GM18508 (cell line): ENCODE measurements around the gene ARFGEF3.
"Not testable (repeated sequence)": the region's sequence is repeated elsewhere in the genome, so short reads cannot be mapped to it uniquely, and the experiment has no call there.

Experiments used
- ATAC-seq: cut with Tn5 transposase; IDR thresholded peaks from one replicate; pipeline ENCODE4 v1.9.1; 2021; ENCODE audit warnings: moderate number of reproducible peaks; ENCODE audit not compliant: insufficient read depth, unreplicated experiment

Gene ARFGEF3, protein sequence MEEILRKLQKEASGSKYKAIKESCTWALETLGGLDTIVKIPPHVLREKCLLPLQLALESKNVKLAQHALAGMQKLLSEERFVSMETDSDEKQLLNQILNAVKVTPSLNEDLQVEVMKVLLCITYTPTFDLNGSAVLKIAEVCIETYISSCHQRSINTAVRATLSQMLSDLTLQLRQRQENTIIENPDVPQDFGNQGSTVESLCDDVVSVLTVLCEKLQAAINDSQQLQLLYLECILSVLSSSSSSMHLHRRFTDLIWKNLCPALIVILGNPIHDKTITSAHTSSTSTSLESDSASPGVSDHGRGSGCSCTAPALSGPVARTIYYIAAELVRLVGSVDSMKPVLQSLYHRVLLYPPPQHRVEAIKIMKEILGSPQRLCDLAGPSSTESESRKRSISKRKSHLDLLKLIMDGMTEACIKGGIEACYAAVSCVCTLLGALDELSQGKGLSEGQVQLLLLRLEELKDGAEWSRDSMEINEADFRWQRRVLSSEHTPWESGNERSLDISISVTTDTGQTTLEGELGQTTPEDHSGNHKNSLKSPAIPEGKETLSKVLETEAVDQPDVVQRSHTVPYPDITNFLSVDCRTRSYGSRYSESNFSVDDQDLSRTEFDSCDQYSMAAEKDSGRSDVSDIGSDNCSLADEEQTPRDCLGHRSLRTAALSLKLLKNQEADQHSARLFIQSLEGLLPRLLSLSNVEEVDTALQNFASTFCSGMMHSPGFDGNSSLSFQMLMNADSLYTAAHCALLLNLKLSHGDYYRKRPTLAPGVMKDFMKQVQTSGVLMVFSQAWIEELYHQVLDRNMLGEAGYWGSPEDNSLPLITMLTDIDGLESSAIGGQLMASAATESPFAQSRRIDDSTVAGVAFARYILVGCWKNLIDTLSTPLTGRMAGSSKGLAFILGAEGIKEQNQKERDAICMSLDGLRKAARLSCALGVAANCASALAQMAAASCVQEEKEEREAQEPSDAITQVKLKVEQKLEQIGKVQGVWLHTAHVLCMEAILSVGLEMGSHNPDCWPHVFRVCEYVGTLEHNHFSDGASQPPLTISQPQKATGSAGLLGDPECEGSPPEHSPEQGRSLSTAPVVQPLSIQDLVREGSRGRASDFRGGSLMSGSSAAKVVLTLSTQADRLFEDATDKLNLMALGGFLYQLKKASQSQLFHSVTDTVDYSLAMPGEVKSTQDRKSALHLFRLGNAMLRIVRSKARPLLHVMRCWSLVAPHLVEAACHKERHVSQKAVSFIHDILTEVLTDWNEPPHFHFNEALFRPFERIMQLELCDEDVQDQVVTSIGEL (N-terminal part only)

DNA sequence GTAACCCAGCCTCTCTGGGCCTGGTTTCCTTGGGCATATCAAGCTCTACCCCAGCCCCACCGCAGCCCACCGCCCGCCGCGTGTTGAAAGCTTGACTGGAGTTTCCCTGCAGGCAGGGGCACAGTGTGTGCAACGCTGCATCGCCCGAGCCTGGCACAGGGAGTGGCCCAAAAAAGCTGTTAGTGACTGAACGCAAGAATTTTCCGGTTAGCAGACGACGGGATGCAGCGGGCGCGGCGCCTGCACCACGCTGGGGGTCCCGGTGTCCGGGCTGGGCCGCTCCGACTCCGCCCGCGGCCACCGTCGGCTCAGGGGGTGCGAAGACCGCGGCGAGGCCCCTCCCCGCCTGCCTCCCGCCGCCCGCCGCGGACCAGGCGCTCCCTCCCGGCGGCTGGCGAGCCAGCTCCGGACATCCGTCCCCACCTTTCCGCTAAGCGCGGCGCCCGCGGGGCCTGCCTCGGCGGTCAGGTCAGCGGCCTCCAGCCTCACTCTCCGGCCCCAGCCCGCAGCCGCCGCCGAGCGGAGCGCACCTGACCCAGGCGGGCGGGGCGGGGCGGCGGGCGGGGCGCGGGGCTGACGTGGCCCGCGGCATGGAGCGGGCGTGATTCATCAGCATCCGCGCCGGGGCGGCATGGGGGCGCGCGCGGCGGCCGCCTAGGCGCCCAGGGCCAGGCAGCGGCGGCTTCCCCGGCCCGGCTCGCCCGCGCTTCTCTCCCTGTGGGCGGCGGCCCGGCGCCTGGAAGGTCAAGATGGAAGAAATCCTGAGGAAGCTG lies at the start of gene ARFGEF3:
Gene ARFGEF3, plus strand, starts transcription at position 602 of the 773 bp plus-strand sequence. Its CDS starts 148 bp downstream, at position 750.
- ATAC-seq: no peak

- ATAC-seq: no peak
Observed at GRCh38 chr6:138113588-138114210, 48.0 kb upstream of the ARFGEF3 start.

GRCh38 chr6:138115201-138115600 lies 46.5 kb upstream of the ARFGEF3 start:
- ATAC-seq: no peak

DNA sequence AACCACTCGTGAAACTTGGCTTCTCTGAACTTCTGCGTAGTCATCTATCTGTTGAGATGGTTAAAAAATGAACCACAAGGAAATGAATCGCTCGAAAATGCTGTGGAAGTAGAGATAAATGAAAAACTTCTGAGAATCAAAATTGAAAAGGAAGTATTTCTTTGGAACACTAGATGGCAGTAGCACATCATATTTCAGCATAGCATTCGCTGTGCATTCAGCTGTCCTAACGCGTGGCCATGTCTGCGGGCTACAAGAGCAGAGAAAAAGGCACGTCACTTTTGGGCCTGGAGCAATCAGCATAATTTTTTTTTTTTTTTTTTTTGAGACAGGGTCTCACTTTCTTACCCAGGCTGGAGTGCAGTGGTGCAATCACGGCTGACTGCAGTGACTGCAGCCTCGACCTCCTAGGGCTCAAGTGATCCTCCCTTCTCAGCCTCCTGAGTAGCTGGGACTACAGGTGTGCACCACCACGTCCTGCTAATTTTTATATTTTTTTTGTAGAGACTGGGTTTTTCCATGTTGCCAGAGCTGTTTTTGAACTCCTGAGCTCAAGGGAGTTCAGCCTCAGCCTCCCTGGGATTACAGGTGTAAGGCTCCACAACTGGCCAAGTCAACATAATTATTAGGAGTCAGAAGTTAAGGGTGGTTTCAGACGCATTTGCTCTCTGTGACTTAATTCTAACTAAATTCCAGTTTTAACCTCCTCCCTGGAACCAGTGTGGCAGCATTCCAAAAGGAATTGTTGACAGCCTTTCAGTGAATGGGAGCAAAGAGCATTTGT lies 45.7 kb upstream of the ARFGEF3 start:
- no peak for ATAC-seq

- ATAC-seq: no peak
Observed at GRCh38 chr6:138116661-138116999, 45.1 kb upstream of the ARFGEF3 start.

- ATAC-seq: no peak
Observed at GRCh38 chr6:138117376-138117914, 44.3 kb upstream of the ARFGEF3 start.

GRCh38 chr6:138119229-138119628 lies 42.5 kb upstream of the ARFGEF3 start:
- not testable (repeated sequence) for ATAC-seq

DNA sequence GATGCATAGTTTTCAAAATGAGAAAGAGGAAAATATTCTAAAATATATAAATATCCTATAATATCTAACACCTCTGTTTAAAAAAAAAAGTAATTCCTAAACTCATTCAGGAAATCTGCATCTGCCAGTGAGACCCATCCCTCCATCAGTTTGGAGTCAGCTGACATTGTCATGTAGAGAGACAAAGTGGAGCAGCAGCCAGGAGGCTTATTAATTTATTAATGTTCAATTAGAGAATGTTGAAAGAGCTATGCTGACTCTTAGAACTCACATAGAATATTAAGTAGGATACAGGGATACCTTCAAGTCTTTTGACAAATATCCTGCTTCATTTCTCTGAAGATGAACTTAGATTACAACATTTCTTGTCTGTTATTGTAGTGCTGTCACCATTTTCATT lies 41.8 kb upstream of the ARFGEF3 start:
- no peak for ATAC-seq

GRCh38 chr6:138124096-138124495 lies 37.6 kb upstream of the ARFGEF3 start:
- ATAC-seq: no peak

- no peak for ATAC-seq
Observed at GRCh38 chr6:138128096-138128495, 33.6 kb upstream of the ARFGEF3 start.

DNA sequence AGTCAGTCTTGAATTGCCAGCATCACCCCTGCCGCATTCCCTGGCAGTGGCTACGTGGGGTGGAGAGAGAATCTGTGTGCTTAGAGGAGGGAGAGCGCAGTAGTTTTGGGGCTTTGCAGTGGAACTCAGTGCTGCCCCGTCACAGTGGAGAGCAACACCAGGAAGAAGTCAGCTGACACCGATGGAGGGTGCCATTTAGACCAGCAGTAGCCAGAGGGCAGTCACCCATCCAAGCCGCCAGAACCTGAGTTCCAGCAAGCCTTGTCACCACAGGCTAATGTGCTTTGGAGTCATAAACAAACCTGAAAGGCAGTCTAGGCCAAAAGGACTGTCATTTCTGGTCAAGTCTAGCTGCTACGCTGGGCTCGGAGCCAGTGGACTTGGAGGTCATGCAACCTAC lies 32.5 kb upstream of the ARFGEF3 start:
- no peak for ATAC-seq

GRCh38 chr6:138142806-138143205 lies 18.9 kb upstream of the ARFGEF3 start:
- no peak for ATAC-seq

- peak; percentile 89 for ATAC-seq
Observed at GRCh38 chr6:138145402-138145801, 16.3 kb upstream of the ARFGEF3 start.

- ATAC-seq: no peak
Observed at GRCh38 chr6:138146544-138146943, 15.2 kb upstream of the ARFGEF3 start.

GRCh38 chr6:138155443-138155842 lies 6.3 kb upstream of the ARFGEF3 start:
- ATAC-seq: no peak

GRCh38 chr6:138157986-138158638 lies 3.6 kb upstream of the ARFGEF3 start:
- ATAC-seq: no peak

DNA sequence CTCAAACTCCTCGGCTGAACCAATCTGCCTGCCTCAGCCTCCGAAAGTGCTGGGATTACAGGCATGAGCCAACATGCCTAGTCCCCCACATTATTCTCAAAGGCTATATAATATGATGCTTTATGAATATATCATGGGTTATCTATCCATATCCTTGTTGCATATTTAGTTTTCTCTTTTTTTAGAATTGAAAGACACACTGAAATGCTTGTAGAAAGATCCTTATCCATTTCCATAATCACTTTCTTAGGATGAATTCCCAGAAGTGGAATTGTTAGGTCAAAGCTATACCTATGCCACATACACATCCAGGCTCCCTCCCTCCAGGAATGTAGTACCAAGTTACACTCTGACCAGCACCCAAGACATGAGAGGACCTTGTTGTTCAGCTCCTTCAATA lies 2.5 kb upstream of the ARFGEF3 start:
- ATAC-seq: no peak
